ENCODE results near the gene SHB.
"Not testable (repeated sequence)": the region's sequence is repeated elsewhere in the genome, so short reads cannot be mapped to it uniquely, and the experiment has no call there.

Gene SHB

GRCh38 chr9:37966412-37967013 is 102.5 kb downstream of the SHB start:
- no peak for FAIRE-seq

DNA sequence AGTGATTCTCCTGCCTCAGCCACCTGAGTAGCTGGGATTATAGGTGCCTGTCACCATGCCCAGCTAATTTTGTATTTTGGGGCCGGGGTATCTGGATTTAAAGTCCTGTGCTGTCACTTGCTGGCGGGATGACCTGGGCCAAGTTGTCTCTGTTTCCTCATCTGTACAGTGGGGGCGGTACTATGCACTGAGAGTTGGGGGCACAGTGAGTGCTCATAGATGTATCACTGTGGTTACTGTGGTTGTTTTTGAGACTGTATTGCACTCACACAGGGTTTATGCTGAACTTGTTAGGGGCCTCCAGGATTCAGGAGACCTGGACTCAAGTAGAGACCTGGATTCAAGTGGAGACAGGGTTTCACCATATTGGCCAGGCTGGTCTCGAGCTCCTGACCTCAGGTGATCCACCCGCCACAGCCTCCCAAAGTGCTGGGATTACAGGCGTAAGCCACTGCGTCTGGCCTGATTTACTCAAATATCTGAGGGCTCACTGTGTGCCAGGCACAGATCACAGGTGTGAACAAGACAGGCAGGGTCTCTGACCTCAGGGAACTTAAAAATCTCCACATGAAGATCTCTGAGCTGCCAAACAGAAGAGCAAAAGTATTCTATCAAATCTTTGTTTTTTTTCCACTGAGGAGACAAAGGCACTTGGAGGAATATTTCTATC is 103.2 kb downstream of the SHB start:
- not testable (repeated sequence) for FAIRE-seq

DNA sequence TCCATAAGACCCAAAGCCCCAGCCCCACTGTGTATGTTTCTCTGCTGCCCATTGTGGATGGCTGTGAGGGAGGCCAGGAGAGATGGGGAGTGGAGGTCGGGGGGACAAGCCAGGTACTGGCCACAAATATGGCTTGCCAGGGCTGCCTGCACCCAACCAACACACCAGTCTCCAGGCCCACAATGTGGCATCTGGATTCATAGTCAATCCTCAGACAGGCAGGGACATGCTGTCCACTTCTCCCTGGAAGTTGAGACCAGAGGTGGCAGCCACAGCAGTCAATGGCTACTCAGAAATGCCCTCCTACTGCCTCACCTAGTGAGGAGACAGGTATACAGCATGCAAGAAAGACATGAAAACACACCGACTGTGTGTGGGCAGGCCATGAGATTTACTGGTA is 103.9 kb downstream of the SHB start:
- no peak for FAIRE-seq

DNA sequence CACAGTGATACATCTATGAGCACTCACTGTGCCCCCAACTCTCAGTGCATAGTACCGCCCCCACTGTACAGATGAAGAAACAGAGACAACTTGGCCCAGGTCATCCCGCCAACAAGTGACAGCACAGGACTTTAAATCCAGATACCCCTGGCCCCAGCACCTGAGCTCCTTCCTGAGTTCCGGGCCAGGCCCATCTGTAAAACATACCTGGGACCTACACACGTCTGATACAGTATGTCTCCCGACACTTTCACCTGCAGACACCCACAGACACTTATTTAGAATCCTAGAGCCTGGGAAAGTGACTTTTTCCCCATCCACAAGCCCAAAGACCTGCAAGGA is 104.3 kb downstream of the SHB start:
- FAIRE-seq = no peak

GRCh38 chr9:37963936-37964739 is 104.9 kb downstream of the SHB start:
- FAIRE-seq = no peak

- no peak for FAIRE-seq
Measured at GRCh38 chr9:37961351-37961750, 107.7 kb downstream of the SHB start.

DNA sequence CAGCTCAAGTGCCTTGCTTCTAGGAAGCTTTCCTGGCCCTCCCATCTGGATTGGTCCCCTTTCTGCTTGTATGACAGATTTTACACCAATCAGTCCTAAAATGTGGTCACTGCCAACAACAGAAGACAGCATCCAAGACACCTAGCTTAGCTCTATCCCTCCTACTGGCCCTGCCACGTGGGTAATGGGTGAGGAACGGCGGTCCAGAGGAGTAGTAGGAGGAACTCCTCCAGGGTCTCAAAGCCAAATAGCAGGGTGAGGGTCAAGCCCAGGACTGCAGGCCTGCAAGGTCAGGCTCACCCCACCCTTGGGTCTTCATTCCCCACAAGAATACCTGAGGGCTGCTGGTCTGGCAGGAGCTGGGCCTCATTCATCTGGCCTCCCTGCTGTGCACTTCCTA is 108.4 kb downstream of the SHB start:
- FAIRE-seq = no peak

DNA sequence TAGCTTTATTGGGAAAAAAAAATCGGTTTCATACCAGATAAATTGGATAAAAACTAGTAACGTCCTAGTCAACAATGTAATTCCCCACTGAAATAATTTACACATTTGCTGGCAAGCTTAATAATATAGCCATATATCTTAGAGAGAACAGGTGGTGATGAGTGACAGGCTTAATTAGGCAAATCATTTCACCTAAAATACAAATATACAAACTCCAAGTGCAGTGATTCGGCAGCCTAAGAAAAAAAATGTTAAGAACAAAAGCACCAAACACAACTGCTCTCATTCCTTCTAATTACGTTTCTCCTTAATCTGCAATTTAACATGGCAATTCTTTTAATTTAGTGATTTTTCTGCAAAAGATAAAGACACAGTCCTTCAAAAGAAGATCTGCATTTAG is 109.1 kb downstream of the SHB start:
- FAIRE-seq = no peak

- no peak for FAIRE-seq
Measured at GRCh38 chr9:37958154-37958553, 110.9 kb downstream of the SHB start.

GRCh38 chr9:37957664-37957953 is 111.4 kb downstream of the SHB start:
- no peak for FAIRE-seq

DNA sequence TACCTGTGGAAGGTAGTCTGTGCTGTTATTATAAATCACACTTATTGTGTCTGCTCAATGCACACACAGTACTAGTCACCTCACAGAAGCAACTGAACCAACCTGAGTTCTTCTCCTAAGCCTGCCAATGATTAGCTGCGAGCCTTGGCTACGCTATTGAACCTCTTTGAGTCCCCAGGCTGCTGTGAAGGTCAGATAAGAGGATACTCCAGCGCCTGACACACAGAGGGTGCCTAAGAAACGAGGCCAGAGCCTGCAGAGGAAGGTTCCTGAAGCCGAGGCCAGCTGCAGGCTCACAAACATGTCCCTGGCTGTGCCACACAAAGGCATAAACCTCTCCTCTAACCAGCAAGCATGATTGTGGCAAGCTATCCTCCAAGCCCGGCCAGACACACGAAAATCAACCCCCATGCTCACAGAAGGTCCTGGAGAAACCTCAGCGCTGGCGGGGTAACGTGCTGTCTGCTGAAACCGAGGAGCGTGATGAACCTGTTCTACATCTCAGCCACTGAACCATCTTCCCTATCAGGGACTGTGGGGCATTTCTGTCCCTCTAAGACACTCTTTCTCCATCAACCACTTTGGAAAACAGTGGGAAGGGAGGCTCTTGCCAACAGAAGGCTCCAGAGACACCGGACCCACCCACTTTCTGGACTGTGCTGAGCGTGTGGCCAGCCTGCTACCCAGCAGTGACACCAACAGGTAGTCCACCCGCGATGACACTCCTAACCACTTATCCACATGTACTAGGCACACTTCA is 111.9 kb downstream of the SHB start:
- FAIRE-seq = no peak

DNA sequence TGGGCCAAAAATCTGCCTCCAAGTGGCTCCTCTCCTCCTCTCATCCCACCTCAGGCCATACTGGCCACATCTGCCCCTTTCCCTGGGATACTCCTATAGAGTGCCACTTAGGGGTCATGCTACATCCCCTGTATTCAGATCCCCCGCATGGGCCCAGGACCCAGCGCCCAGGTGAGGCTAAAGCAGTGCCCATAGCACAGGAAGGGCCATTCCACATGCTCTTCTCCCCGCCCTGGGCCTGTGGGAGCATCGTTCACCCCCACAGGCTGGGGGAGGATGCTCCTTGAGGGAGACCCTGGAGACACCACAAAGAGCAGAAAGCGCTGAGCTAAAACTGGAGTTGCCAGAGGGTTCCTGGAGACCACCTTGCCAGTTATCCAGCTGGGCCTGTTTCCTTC is 112.6 kb downstream of the SHB start:
- no peak for FAIRE-seq

GRCh38 chr9:37955781-37956422 is 113.1 kb downstream of the SHB start:
- no peak for FAIRE-seq

DNA sequence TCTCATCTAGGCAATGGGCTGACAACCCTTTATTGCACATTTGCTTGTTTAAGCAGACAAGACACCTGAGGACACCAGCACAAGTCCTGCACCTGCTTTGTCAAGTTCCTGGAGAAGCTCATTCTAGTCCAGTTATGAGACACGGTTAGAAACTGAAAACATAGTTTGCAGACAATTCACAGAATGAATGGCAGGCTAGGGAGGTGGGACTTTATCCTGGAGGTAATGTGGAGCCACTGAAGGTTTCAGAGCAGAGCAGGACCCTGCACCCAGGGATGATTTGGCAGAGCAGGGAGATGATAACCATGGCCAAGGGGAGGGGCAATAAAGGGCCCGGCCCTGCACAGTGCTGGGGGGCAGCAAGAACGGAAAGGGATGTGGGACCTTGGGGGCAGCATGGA is 114.4 kb downstream of the SHB start:
- FAIRE-seq = no peak

- FAIRE-seq = no peak
Measured at GRCh38 chr9:37953775-37954437, 115.1 kb downstream of the SHB start.

- no peak for FAIRE-seq
Measured at GRCh38 chr9:37953206-37953774, 115.7 kb downstream of the SHB start.

GRCh38 chr9:37952731-37953130 is 116.3 kb downstream of the SHB start:
- FAIRE-seq = no peak

DNA sequence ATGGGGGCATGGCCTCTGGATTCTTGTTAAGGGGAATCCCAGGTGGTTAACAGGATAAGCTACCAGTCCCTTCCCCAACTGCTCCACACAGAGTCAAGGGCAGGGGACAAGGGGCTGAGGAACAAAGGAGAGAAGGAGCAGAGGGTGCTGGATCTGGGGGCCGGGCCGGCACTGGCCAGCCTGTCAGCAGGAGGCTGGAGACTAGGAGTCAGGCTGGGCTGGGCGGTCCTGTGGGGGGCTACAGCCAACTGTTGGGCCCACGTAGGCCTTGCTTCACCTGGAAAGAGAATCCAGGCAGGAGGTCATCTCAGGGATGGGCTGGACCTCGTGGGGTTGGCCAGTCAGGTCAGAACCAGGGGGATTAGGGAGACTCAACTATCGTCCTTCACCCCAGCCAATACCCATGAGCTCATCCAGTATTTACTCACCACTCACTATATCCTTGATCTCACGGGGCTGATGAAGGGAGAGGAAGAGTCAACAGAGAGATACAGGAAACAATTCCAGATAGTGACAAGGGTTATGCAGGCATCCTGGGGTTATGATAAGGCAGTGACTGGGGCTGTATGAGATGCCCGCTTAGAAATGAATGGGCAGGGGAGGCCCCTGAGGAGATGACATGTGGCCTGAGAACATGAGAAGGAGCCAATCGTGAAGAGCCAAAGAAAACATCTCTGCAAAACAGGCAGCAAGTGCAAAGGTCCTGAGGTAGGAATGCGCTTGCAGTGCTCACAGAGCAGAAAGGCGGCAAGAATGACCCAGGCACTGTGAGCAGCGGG is 117.2 kb downstream of the SHB start:
- no peak for FAIRE-seq

- no peak for FAIRE-seq
Measured at GRCh38 chr9:37950561-37950960, 118.5 kb downstream of the SHB start.

GRCh38 chr9:37949576-37949975 is 119.5 kb downstream of the SHB start:
- FAIRE-seq = no peak

DNA sequence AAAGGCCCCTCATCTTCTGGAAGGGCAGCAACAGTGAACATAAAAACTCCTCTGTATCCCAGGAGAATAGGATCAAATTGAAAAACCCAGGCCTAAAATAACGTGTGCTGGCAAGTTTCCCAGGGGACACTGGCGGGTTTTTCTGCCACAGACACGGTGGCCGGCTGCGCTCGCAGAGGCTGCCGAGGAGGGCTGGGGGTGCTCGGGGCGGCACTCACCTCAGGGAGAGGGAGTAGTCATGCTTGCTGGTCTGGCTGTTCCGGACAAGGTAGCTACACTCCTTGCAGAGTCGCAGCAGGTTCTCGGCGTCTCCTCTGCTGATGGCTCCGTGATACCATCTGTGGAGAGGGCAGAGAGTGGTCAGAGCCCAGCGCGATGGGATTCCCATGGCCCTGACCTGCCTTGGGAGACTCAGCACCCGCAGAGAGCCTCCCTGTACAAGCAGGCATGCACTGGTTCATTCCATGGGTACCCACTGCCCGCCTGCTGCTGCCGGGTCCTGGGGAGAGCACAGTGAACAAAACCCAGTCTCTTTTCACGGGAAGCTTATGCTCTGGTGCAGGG is 120.5 kb downstream of the SHB start:
- FAIRE-seq = no peak

Data from endometrium (tissue), 2 donors.